Panc1 (cell line): Measurements from ENCODE around the gene TMPRSS15. TPM values are rescaled to one million over a fixed set of nuclear protein-coding genes. Genes with fewer than 3 reads are reported as not detected.

Source experiments
- ATAC-seq: fragments of 200-7000 bp; cut with Tn5 transposase; 2 replicates; pipeline ENCODE4 v1.9.1; 2020; ENCODE audit warnings: mild to moderate bottlenecking, moderate library complexity
- BruUV-seq: library from RNA; stranded (reverse); fragments of 400-500 nt; replicated peaks from 2 replicates; lab custom pipeline; 2021; lab: Mats Ljungman, UMichigan
- CTCF ChIA-PET: fragments of 300-600 bp; sonication (Branson Sonifier 250); formaldehyde crosslinking; loops from one replicate; lab custom pipeline; 2022; ENCODE audit warnings: antibody characterized with exemption; lab: Charles Lee
- POLR2A ChIA-PET: fragments of 300-600 bp; sonication (Branson Sonifier 250); formaldehyde crosslinking; loops from one replicate; lab custom pipeline; 2022; ENCODE audit warnings: antibody characterized with exemption; lab: Charles Lee
- DNase-seq: peaks from one replicate; pipeline ENCODE4 v3.0.0-alpha.2; 2010; ENCODE audit warnings: low read depth, low spot score
- H3K27ac ChIP-seq: 2 replicates; pipeline ENCODE4 v1.5.1; 2011; ENCODE audit warnings: mild to moderate bottlenecking, low read length, inconsistent platforms
- H3K27me3 ChIP-seq: fragments of 200-500 bp; sonication (Bioruptor generic); 2 replicates; pipeline ENCODE4 v1.6.0; 2014; ENCODE audit warnings: low read length, inconsistent platforms; ENCODE audit not compliant: control insufficient read depth, insufficient read depth
- H3K36me3 ChIP-seq: fragments of 200-500 bp; sonication (Bioruptor generic); 2 replicates; pipeline ENCODE4 v1.5.1; 2014; ENCODE audit warnings: inconsistent platforms, mild to moderate bottlenecking, low read length, moderate library complexity; ENCODE audit not compliant: control insufficient read depth, insufficient read depth
- H3K4me1 ChIP-seq: 2 replicates; pipeline ENCODE4 v1.5.1; 2011; ENCODE audit warnings: inconsistent platforms, mild to moderate bottlenecking, low read length, moderate library complexity; ENCODE audit not compliant: control insufficient read depth, insufficient read depth
- H3K4me3 ChIP-seq, 2 experiments: 2 replicates each; pipeline ENCODE4 v1.5.1; 2011 to 2012; ENCODE audit warnings: low read depth in 2 of 2, low read length in 2 of 2, mild to moderate bottlenecking in 2 of 2, inconsistent platforms in 1 of 2, moderate library complexity in 1 of 2
- H3K9me3 ChIP-seq: fragments of 200-500 bp; sonication (Bioruptor generic); 2 replicates; pipeline ENCODE4 v1.5.1; 2014; ENCODE audit warnings: low read depth, mild to moderate bottlenecking, inconsistent platforms, low read length, moderate library complexity; ENCODE audit not compliant: control insufficient read depth, insufficient read depth
- POLR2AphosphoS5 ChIP-seq: IDR thresholded peaks from 2 replicates; pipeline ENCODE4 v1.6.1; 2012; ENCODE audit warnings: mild to moderate bottlenecking, low read depth, low read length, moderate library complexity
- SIN3A ChIP-seq: IDR thresholded peaks from 2 replicates; pipeline ENCODE4 v1.6.1; 2012; ENCODE audit warnings: low read depth, mild to moderate bottlenecking, low read length, moderate library complexity, borderline replicate concordance; ENCODE audit not compliant: insufficient read depth
- TCF7L2 ChIP-seq: IDR thresholded peaks from 2 replicates; pipeline ENCODE4 v1.6.1; 2011; ENCODE audit warnings: mild to moderate bottlenecking, low read depth, low read length, inconsistent platforms
- in situ Hi-C: cut with HindIII; loops from 2 replicates; pipeline ENCODE4 v1.10.0; 2016; ENCODE audit warnings: low sequenced_read_pairs, low pct_unique_long_range_greater_than_20kb
- intact Hi-C: fragments of 100-400 bp; cut with micrococcal nuclease; formaldehyde crosslinking; loops from one replicate; pipeline ENCODE4 v1.10.0; 2022; ENCODE audit not compliant: unreplicated experiment
- total RNA-seq: library from RNA; stranded (reverse); gene quantifications from one replicate; pipeline ENCODE4 v1.2.1, GENCODE V29; 2021; ENCODE audit not compliant: unreplicated experiment
- TF ChIP-seq, protein P1 (sequence below), 2 experiments: IDR thresholded peaks; 2 replicates each; pipeline ENCODE4 v1.6.1; 2011 to 2012; ENCODE audit warnings: low read depth in 2 of 2, control low read depth in 1 of 2, low read length in 1 of 2, mild to moderate bottlenecking in 1 of 2, moderate library complexity in 1 of 2; ENCODE audit not compliant: insufficient read depth in 1 of 2
- TF ChIP-seq, protein P2 (sequence below): fragments of 450-650 bp; IDR thresholded peaks from 2 replicates; pipeline ENCODE4 v1.5.1; 2017; ENCODE audit warnings: mild to moderate bottlenecking

TMPRSS15 gene
- total RNA-seq, 1 experiment from 2014 or later = not detected

DNA sequence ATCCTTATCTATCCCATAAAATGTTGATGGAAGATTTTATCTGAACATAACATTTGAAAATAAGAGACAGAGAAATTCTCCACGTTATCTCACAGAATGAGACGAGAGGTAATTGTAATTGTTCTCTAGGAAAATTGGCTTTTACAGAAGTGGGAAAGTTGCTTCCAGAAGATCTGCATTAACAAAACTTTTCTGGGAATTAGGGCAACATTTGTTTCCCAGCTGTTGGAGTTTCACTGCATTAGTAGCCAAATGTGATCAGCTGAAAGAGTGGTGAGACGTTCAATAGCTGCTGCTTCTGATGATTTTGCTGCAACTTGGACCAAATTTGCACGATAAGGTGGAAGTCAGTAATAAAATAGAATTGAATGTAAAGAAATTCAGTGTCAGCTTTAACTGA is 151.3 kb downstream of the TMPRSS15 start:
- Histone ChIP-seq H3K36me3 (no peaks in the 10 kb centered on the region), H3K27me3 (no peaks in the 10 kb centered on the region), H3K4me3 (no peak overlapping the region), H3K27ac (no peak overlapping the region), H3K4me1 (no peaks in the 10 kb centered on the region), H3K9me3 (no peaks in the 10 kb centered on the region)
- no peak for ATAC-seq
- DNase-seq = no peak
- no TSS peak for BruUV-seq
- TF ChIP-seq, protein P1, sequence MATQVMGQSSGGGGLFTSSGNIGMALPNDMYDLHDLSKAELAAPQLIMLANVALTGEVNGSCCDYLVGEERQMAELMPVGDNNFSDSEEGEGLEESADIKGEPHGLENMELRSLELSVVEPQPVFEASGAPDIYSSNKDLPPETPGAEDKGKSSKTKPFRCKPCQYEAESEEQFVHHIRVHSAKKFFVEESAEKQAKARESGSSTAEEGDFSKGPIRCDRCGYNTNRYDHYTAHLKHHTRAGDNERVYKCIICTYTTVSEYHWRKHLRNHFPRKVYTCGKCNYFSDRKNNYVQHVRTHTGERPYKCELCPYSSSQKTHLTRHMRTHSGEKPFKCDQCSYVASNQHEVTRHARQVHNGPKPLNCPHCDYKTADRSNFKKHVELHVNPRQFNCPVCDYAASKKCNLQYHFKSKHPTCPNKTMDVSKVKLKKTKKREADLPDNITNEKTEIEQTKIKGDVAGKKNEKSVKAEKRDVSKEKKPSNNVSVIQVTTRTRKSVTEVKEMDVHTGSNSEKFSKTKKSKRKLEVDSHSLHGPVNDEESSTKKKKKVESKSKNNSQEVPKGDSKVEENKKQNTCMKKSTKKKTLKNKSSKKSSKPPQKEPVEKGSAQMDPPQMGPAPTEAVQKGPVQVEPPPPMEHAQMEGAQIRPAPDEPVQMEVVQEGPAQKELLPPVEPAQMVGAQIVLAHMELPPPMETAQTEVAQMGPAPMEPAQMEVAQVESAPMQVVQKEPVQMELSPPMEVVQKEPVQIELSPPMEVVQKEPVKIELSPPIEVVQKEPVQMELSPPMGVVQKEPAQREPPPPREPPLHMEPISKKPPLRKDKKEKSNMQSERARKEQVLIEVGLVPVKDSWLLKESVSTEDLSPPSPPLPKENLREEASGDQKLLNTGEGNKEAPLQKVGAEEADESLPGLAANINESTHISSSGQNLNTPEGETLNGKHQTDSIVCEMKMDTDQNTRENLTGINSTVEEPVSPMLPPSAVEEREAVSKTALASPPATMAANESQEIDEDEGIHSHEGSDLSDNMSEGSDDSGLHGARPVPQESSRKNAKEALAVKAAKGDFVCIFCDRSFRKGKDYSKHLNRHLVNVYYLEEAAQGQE (IDR thresholded peaks at IDR 0.05; ENCODE audit: insufficient read depth in 1 of 2, low read depth in 2 of 2, low read length in 1 of 2) = no peak
- TF ChIP-seq, protein P2, sequence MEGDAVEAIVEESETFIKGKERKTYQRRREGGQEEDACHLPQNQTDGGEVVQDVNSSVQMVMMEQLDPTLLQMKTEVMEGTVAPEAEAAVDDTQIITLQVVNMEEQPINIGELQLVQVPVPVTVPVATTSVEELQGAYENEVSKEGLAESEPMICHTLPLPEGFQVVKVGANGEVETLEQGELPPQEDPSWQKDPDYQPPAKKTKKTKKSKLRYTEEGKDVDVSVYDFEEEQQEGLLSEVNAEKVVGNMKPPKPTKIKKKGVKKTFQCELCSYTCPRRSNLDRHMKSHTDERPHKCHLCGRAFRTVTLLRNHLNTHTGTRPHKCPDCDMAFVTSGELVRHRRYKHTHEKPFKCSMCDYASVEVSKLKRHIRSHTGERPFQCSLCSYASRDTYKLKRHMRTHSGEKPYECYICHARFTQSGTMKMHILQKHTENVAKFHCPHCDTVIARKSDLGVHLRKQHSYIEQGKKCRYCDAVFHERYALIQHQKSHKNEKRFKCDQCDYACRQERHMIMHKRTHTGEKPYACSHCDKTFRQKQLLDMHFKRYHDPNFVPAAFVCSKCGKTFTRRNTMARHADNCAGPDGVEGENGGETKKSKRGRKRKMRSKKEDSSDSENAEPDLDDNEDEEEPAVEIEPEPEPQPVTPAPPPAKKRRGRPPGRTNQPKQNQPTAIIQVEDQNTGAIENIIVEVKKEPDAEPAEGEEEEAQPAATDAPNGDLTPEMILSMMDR = no peak
- TF ChIP-seq POLR2AphosphoS5 (no peak), SIN3A (no peak)
- POLR2A ChIA-PET = no interaction called here
- CTCF ChIA-PET = no interaction called here
- in situ Hi-C loops (no loop called here), intact Hi-C loops (no loop called here)

DNA sequence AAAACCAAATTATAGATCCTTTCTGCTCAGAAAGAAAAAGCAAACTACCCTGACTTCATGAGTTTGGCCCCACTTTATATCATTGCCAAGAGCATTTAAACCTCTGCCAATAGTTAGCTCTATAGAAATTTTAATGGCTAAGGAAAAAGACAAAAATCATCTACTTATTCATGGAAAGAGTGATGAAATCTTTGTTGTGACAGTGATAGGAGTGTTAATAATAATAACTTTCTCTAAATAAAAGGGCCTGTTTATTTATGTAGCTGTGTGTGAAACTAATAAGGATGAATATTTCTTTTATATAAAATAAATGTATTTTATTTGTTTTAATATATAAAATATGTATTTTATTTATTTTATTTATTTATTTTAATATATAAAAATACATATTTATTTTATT is 152.5 kb downstream of the TMPRSS15 start:
- no peak overlapping the region for H3K27ac ChIP-seq
- no peaks in the 10 kb centered on the region for H3K4me1 ChIP-seq
- no peaks in the 10 kb centered on the region for H3K9me3 ChIP-seq
- ATAC-seq (no peak), DNase-seq (no peak)
- POLR2A ChIA-PET = no interaction called here
- CTCF ChIA-PET = no interaction called here
- H3K27me3 ChIP-seq = no peaks in the 10 kb centered on the region
- TF ChIP-seq POLR2AphosphoS5 = no peak
- TF ChIP-seq TCF7L2 = no peak
- TF ChIP-seq, protein P1 (IDR thresholded peaks at IDR 0.05; ENCODE audit: insufficient read depth in 1 of 2, low read depth in 2 of 2, low read length in 1 of 2) = no peak
- no peak for TF ChIP-seq SIN3A
- TF ChIP-seq, protein P2 = no peak
- no peak overlapping the region for H3K4me3 ChIP-seq
- intact Hi-C loops = no loop called here
- no peaks in the 10 kb centered on the region for H3K36me3 ChIP-seq
- no TSS peak for BruUV-seq
- in situ Hi-C loops = no loop called here
